HepG2 (cell line): ENCODE data around the gene DUS3L. TPM values are rescaled to one million over a fixed set of nuclear protein-coding genes. Genes with fewer than 3 reads are reported as not detected.

ENCODE experiments used
- ATAC-seq: fragments of 200-7000 bp; cut with Tn5 transposase; 3 replicates; pipeline ENCODE4 v1.9.1; 2020; ENCODE audit warnings: mild to moderate bottlenecking, moderate library complexity
- BruUV-seq: library from RNA; stranded (reverse); fragments of 400-500 nt; replicated peaks from 2 replicates; lab custom pipeline; 2021; lab: Mats Ljungman, UMichigan
- CTCF ChIA-PET: fragments of 300-600 bp; formaldehyde crosslinking; extraction: SDS; loops from one replicate; lab custom pipeline; 2021; ENCODE audit warnings: low total read pairs, inconsistent platforms, low intra/inter-chr PET ratio; lab: Yijun Ruan, JAX
- POLR2A ChIA-PET: fragments of 350-600 bp; sonication (Branson Sonifier 250); formaldehyde crosslinking; loops from one replicate; lab custom pipeline; 2020; ENCODE audit warnings: antibody characterized with exemption, inconsistent platforms; lab: Yijun Ruan, JAX
- DNase-seq: peaks from one replicate; pipeline ENCODE4 v3.0.0-alpha.2; 2015; ENCODE audit warnings: low spot score
- FAIRE-seq: peaks from 3 replicates; lab custom pipeline; 2011; peaks lifted over from hg19 to GRCh38; lab: Jason Lieb, UNC
- H2AFZ ChIP-seq: one replicate; pipeline ENCODE4 v1.6.1; 2011; ENCODE audit warnings: low read length, inconsistent platforms
- H3K27ac ChIP-seq: fragments of 300-600 bp; 3 replicates; pipeline ENCODE4 v1.8.0; 2011; ENCODE audit warnings: mixed run types, mild to moderate bottlenecking, mixed read lengths, low read length, inconsistent platforms; ENCODE audit not compliant: insufficient read depth; ENCODE audit errors: extremely low read length
- H3K27me3 ChIP-seq, 2 experiments: fragments of 200-600 bp in 1 of 2; 2 replicates in 1 of 2; 3 replicates in 1 of 2; pipeline versions ENCODE4 v1.6.0 to v1.8.0; 2011; ENCODE audit warnings: low read length in 2 of 2, mild to moderate bottlenecking in 2 of 2, moderate library complexity in 2 of 2, inconsistent platforms in 1 of 2; ENCODE audit not compliant: insufficient read depth in 2 of 2, control insufficient read depth in 1 of 2
- H3K36me3 ChIP-seq, 2 experiments: fragments of 200-600 bp in 1 of 2; replicated peaks in 1 of 2; 2 replicates in 1 of 2; 3 replicates in 1 of 2; pipeline versions ENCODE4 v1.5.1 to v1.8.0; 2011; ENCODE audit warnings: low read length in 2 of 2, inconsistent platforms in 1 of 2; ENCODE audit not compliant: insufficient read depth in 2 of 2, control insufficient read depth in 1 of 2
- H3K4me1 ChIP-seq: 2 replicates; pipeline ENCODE4 v1.5.1; 2012; ENCODE audit warnings: low read length, inconsistent platforms; ENCODE audit not compliant: insufficient read depth
- H3K4me2 ChIP-seq: 2 replicates; pipeline ENCODE4 v1.6.0; 2011; ENCODE audit warnings: low read depth, low read length, inconsistent platforms
- H3K4me3 ChIP-seq, 3 experiments: fragments of 200-600 bp in 1 of 3; sonication (generic), shearing (Covaris generic) in 1 of 3; replicated peaks in 1 of 3; 2 replicates each; pipeline ENCODE4 v1.5.1; 2011 to 2016; ENCODE audit warnings: low read length in 3 of 3, inconsistent platforms in 2 of 3, low read depth in 2 of 3, mild to moderate bottlenecking in 2 of 3, control low read depth in 1 of 3, mixed read lengths in 1 of 3; ENCODE audit not compliant: insufficient read depth in 1 of 3
- H3K79me2 ChIP-seq: one replicate; pipeline ENCODE4 v1.6.1; 2011; ENCODE audit warnings: low read length, inconsistent platforms; ENCODE audit not compliant: insufficient read depth
- H3K9ac ChIP-seq: 2 replicates; pipeline ENCODE4 v1.6.0; 2011; ENCODE audit warnings: mild to moderate bottlenecking, low read depth, low read length, inconsistent platforms; ENCODE audit not compliant: insufficient read depth
- H3K9me3 ChIP-seq: 2 replicates; pipeline ENCODE4 v1.5.1; 2012; ENCODE audit warnings: mild to moderate bottlenecking, low read length
- H4K20me1 ChIP-seq: 2 replicates; pipeline ENCODE4 v1.6.0; 2011; ENCODE audit warnings: inconsistent platforms, mild to moderate bottlenecking, low read length, moderate library complexity; ENCODE audit not compliant: insufficient read depth
- KLF9 ChIP-seq: IDR thresholded peaks from 2 replicates; pipeline ENCODE4 v1.6.1; 2016; ENCODE audit warnings: low read depth
- MTF1 ChIP-seq: sonication (generic); formaldehyde crosslinking; IDR thresholded peaks from 2 replicates; pipeline ENCODE4 v1.5.0; 2020; ENCODE audit warnings: missing genetic modification reagents
- PRDM15 ChIP-seq: sonication (generic); formaldehyde crosslinking; IDR thresholded peaks from 2 replicates; pipeline ENCODE4 v1.4.0; 2020; ENCODE audit warnings: missing genetic modification reagents
- UBTF ChIP-seq: sonication (generic); formaldehyde crosslinking; IDR thresholded peaks from 2 replicates; pipeline ENCODE4 v1.4.0; 2020; ENCODE audit warnings: mild to moderate bottlenecking, missing genetic modification reagents
- ZHX2 ChIP-seq, 2 experiments: sonication (generic) in 1 of 2; formaldehyde crosslinking in 1 of 2; IDR thresholded peaks; 2 replicates each; pipeline versions ENCODE4 v1.6.1 to v1.9.0; 2014 to 2022; ENCODE audit warnings: antibody characterized with exemption in 1 of 2, borderline replicate concordance in 1 of 2, inconsistent platforms in 1 of 2, low read depth in 1 of 2, missing genetic modification reagents in 1 of 2
- ZNF484 ChIP-seq: sonication (generic); formaldehyde crosslinking; IDR thresholded peaks from 2 replicates; pipeline ENCODE4 v1.5.1; 2020; ENCODE audit warnings: mild to moderate bottlenecking, low read depth, missing genetic modification reagents, borderline replicate concordance
- ZNF496 ChIP-seq: sonication (generic); formaldehyde crosslinking; IDR thresholded peaks from 2 replicates; pipeline ENCODE4 v1.8.1; 2023; ENCODE audit warnings: mild to moderate bottlenecking, moderate library complexity, missing genetic modification reagents; ENCODE audit not compliant: insufficient replicate concordance
- WGBS: methylation state at CpG from one replicate; pipeline ENCODE4 v1.1.6; 2017; ENCODE audit warnings: low lambda C conversion rate; 5-methylcytosine and 5-hydroxymethylcytosine counted together
- in situ Hi-C: cut with HindIII; loops from 2 replicates; pipeline ENCODE4 v1.10.0; 2017; ENCODE audit warnings: low pct_unique_long_range_greater_than_20kb; ENCODE audit not compliant: extremely low pct_ligation_motif_present
- intact Hi-C: fragments of 100-400 bp; cut with micrococcal nuclease; formaldehyde crosslinking; loops from one replicate; pipeline ENCODE4 v1.10.0; 2022; ENCODE audit not compliant: unreplicated experiment
- polyA plus RNA-seq, 8 experiments: library from polyadenylated mRNA; depleted of rRNA in 3 of 8; stranded (reverse) in 7 of 8; unstranded in 1 of 8; fragments of >200 nt; fragmentation: Illumina TruSeq in 4 of 8; extraction: Trizol in 4 of 8; gene quantifications; 2 replicates each; pipeline versions ENCODE4 v1.2.1 to v1.2.3, GENCODE V29; 2011 to 2016; ENCODE audit warnings: low read depth in 4 of 8, missing spikeins in 1 of 8, mixed read lengths in 1 of 8; ENCODE audit not compliant: insufficient read depth in 1 of 8
- total RNA-seq, 5 experiments: library from RNA; depleted of rRNA; stranded (reverse); fragments of >200 nt; fragmentation: Illumina TruSeq; extraction: Trizol; gene quantifications; 2 replicates each; pipeline ENCODE4 v1.2.3, GENCODE V29; 2016; ENCODE audit warnings: low read depth in 1 of 5

DUS3L gene
- total and polyA plus RNA-seq, 2 of the 13 experiments (the other 11 are each of a cell fraction or from before 2014, with no cell fraction given): 13.3 to 25.1 TPM

GRCh38 chr19:5838353-5839064 lies 47.5 kb upstream of the DUS3L start (continued):
- peak; percentile 59 for TF ChIP-seq UBTF (CRISPR knock-in tag)
- TF ChIP-seq, all 625 proteins: peak for 88

- H3K4me3 ChIP-seq: peak overlapping the region; percentile 69 to 84 (median 75)
- H3K27me3 ChIP-seq: no peaks in the 10 kb centered on the region; a peak in 1 of 5 replicates
- H3K27ac ChIP-seq: peak overlapping the region; percentile 80
- H3K9ac ChIP-seq: peak overlapping the region; percentile 77
- no TSS peak for BruUV-seq
- ChIA-PET CTCF (no interaction called here), POLR2A (interaction anchor here (1.1 to 6.5 kb wide), 5 partner anchors 10 to 66 kb away, joined by 3 to 96 read pairs (median 11); partner anchors contain the start of genes FUT3, FUT5, NDUFA11 and VMAC)
- H2AFZ ChIP-seq: no peak overlapping the region
- intact Hi-C loops: no loop called here
- ATAC-seq: peak; percentile 26
- in situ Hi-C loops: loop anchor here (5.0 kb wide), 1 partner anchor 54 kb away; no protein-coding TSS in a partner anchor
- H4K20me1 ChIP-seq: no peaks in the 10 kb centered on the region
- no peak for DNase-seq
- H3K4me2 ChIP-seq: peak overlapping the region; percentile 94
- H3K36me3 ChIP-seq: no peaks in the 10 kb centered on the region; a peak in 1 of 5 replicates
- H3K4me1 ChIP-seq: peaks cover 58% of the 10 kb centered on the region
- FAIRE-seq: peak; percentile 28
- WGBS: 7% methylated on average over 15 of the region's 15 CpGs
- no peaks in the 10 kb centered on the region for H3K9me3 ChIP-seq
- H3K79me2 ChIP-seq: peaks cover 13% of the 10 kb centered on the region
- no peak for TF ChIP-seq ZNF496 (CRISPR knock-in tag)
- no peak for TF ChIP-seq PRDM15 (CRISPR knock-in tag)
- TF ChIP-seq KLF9 (CRISPR knock-in tag): no peak
- TF ChIP-seq ZHX2 (IDR thresholded peaks at IDR 0.05; ENCODE audit: low read depth): no peak
- no peak for TF ChIP-seq ZHX2 (CRISPR knock-in tag; IDR thresholded peaks at IDR 0.05; ENCODE audit: borderline replicate concordance)
- no peak for TF ChIP-seq ZNF484
- TF ChIP-seq MTF1 (CRISPR knock-in tag): no peak
Observed at GRCh38 chr19:5837761-5838352, 46.9 kb upstream of the DUS3L start.
